ENCODE data around the gene ICAM3.
A peak's percentile ranks its signal among the peaks of the same experiment; 100 is the strongest.
"Not testable (repeated sequence)": the region's sequence is repeated elsewhere in the genome, so short reads cannot be mapped to it uniquely, and the experiment has no call there.

Gene ICAM3, protein sequence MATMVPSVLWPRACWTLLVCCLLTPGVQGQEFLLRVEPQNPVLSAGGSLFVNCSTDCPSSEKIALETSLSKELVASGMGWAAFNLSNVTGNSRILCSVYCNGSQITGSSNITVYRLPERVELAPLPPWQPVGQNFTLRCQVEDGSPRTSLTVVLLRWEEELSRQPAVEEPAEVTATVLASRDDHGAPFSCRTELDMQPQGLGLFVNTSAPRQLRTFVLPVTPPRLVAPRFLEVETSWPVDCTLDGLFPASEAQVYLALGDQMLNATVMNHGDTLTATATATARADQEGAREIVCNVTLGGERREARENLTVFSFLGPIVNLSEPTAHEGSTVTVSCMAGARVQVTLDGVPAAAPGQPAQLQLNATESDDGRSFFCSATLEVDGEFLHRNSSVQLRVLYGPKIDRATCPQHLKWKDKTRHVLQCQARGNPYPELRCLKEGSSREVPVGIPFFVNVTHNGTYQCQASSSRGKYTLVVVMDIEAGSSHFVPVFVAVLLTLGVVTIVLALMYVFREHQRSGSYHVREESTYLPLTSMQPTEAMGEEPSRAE

DNA sequence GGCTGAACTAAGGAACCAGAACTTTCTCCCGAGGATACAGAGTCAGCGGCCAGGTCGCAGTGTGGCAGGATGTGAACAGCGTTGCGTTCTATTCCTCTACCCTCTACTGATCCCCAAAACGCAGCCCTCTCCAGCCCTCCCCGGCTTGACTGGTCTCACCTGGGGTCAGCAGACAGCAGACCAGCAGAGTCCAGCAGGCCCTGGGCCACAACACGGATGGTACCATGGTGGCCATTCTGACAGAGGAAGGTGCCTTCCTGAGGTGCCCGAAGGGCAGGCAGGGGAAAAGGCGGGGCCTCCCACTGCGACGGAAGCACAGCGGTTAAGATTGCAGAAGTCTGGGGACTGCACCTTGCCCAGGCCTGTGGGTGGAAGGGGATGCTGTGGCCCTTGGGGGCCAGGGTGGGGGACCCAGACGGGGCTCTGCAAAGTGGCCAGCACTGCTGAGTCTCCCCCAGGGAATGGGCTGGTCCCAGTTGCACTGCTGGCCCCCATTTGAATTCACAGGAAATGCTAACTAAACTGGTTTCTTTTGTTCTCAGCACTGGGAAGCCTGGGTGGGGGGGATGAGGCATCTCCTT is at the start of gene ICAM3:
Gene ICAM3, minus strand, starts transcription at position 245 of the 581 bp plus-strand sequence. Its CDS starts 10 bp downstream, at position 235.
- no peak for DNase-seq

DNA sequence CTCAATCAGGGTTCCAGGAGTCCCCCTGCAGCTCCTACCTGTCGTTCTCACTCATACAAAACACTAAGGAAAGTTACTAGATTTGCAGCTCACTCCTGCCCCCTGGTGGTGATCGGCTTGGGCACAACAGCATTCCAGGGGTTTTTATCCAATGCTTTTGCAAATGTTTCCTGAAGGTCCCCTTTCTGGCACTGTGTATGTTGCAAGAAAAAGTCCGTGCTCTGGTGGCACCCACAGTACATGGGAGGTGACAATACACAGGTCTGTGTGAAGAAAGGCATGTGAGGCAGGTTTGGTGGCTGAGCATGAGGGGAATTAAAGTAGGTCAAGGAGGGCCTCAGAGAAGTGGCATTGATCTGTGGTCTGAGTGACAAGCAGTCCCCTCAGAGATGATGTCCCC is 49.5 kb upstream of the ICAM3 start:
- DNase-seq, result peak; percentile 82

DNA sequence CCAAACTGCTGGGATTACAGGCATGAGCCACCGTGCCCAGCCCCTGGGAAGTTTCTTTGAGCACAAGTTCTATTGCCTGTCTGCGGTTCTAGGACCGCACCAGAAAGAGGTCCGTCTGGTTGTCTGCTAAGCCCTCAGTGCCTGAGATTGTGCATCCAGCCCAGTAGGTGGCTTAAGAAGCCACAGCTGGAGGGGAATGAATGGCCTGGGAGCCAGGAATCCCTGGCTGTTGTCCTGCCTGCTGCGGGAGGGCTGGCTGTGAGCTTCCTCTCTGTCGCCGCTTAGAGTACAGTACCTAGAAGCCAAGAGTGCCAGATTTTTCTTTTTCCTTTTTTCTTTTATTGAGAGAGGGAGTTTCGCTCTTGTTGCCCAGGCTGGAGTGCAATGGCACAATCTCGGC is 45.2 kb upstream of the ICAM3 start:
- DNase-seq, result no peak

DNA sequence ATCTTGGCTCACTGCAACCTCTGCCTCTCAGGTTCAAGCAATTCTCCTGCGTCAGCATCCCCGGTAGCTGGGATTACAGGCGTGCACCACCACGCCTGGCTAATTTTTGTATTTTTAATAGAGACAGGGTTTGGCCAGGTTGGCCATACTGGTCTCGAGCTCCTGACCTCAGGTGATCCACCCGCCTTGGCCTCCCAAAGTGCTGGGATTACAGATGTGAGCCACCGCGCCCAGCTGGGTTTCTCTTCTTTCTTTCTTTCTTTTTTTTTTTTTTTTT is 43.7 kb upstream of the ICAM3 start:
- not testable (repeated sequence) for DNase-seq

DNA sequence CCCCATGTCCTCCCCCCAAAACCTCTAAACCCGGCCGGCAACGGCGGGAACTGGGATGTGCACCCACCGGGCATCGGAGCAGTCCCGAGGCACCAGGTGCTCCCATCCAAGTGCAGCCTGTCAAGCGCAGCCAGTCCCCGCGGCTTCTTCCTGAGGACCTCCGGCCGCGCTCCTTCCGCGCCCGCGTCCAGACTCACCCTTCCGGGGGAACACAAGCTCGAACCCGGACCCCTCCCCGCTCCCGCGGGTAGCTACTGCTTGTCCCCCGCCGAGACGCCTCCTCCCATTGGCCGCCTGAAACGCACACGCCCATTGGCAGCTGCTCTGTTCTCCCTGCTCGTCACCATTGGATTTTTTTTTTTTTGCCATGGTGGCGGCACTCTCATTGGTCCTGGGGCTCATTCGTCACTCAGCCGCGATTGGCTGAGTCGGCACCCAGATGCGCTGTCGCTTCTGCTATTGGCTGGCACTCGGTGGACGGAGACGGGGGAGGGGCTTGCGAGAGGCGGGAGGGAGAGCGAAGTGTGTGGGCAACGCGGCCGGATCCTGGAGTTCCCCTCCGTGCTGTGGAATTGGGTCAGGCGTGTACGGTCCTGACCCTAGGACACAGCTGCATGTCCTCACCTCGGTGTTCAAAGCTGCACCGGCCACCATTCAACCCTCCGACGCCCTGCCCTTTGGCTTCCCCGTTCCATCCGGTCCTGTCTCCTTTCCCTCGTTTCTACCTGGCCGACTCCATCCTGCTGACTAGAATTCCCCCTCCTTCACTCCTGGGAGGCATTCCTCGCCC is 41.1 kb upstream of the ICAM3 start, which contains the start of gene TYK2:
Gene TYK2, minus strand, starts transcription at position 260 of the 790 bp plus-strand sequence. CDS start 2,166 bp downstream, outside the sequence.
- DNase-seq, result peak; percentile 98

DNA sequence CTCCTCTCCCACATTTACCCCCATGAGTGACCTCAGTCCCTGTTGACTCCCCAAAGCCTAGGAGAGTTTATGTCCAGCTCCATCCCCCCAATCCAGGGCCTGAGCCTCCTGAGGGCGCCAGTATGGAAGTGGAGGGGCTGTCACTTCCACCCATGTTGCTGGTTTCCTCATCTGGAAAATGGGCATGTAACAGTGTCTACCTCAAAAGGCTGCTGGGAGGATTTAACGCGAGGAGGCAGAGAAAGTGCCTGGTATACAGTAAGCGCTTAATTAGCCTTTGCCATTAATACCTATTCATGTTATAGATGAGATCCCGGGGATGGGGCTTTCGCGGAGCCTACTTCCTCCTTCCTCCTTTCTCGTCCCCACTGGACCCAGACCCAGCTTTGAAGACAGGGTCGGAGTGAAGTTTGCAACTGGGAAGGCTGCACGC is 40.5 kb upstream of the ICAM3 start:
- DNase-seq, result peak; percentile 62

DNA sequence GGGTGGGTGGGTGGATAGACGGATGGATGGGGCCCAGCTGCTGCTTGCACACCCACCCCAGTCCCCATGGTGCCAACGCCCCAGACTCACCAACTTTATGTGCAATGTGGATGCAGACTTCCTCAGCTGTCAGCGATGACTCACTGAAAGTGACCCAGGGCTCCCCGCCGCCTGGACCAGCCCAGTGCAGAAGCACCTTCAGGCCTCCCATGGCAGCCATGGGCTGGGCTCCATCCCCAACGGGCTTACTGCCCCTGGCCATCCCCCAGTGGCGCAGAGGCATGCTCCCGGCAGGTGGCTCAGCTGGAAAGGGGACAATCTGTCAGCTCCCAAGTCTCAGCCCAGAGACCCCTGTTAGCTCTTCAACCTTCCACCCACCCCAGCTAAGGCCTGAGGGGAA is 38.7 kb upstream of the ICAM3 start:
- no peak for DNase-seq

DNA sequence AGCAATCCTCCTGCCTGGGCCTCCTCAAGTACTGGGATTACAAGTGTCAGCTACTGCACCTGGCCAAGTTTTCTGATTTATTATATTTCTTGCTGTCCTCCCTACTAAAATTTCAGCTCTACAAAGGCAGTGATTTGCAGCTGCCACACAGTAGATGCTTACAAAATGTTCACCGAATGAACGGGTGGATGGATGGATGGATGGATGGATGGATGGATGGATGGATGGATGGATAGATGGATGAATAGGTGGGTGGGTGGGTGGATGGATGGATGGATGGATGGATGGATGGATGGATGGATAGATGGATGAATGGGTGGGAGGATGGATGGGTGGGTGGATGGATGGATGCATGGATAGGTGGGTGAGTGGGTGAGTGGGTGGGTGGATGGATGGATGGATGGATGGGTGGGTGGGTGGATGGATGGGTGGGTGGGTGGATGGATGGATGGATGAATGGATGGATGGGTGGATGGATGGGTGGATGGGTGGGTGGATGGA is 37.8 kb upstream of the ICAM3 start:
- not testable (repeated sequence) for DNase-seq

DNA sequence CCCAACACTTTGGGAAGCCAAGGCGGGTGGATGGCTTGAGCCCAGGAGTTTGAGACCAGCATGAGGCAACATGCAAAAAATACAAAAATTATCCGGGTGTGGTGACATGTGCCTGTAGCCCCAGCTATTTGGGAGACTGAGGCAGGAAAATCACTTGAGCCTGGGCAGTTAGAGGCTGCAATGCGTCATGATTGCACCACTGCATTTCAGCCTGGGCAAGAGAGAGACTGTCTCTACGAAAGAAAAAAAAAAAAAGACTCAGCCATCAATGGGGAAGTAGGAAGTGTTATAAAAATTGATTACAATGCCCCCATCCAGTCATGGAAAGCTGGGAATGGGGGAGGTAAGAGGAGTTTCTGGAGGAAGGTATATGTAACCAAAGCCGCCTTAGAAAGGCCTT is 35.5 kb upstream of the ICAM3 start:
- DNase-seq, result no peak

DNA sequence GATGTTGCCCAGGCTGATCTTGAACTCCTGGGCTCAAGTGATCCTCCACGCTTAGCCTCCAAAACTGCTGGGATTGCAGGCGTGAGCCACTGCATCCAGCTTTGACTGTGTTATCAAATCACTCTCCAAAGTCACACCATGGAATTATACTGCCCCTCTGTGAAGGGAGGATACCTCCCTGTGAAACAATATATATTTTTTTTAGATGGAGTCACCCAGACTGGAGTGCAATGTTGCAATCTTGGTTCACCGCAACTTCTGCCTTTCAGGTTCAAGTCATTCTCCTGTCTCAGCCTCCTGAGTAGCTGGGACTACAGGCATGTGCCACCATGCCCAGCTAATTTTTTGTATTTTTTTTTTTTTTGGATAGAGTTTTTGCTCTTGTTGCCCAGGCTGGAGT is 33.3 kb upstream of the ICAM3 start:
- DNase-seq, result no peak

DNA sequence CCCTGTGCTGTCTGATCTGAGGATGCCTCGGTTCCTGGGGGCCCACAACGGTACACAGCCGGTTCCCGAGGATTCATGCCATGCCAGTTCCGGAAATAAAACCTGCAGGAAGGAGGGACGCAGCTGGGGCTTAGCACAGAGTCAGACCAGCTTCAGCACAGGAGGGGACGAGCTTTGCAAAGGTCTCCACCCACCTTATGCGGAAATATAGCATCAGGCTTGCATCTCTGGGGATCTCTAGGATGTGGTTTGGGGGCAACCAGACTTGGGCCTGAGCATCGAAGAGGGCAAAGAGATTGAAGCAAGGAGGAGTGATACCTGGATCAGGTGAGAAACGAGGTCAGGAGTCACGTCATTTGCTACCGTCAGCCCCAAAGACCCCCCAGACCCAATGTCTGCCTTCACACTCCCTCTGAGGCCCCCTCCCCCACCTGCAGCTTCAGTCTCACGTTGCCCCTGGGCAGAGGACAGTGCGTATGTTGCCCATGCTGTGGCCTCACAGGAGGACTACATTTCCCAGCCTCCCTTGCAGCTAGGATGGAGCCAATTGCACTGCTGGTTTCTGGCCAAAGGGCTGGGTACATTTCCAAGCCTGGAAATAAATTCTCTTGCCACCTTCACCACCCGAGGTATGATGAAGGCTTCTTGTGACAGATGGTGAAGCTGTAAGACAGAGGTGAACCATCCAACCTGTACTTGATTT is 28.8 kb upstream of the ICAM3 start:
- DNase-seq, result no peak

DNA sequence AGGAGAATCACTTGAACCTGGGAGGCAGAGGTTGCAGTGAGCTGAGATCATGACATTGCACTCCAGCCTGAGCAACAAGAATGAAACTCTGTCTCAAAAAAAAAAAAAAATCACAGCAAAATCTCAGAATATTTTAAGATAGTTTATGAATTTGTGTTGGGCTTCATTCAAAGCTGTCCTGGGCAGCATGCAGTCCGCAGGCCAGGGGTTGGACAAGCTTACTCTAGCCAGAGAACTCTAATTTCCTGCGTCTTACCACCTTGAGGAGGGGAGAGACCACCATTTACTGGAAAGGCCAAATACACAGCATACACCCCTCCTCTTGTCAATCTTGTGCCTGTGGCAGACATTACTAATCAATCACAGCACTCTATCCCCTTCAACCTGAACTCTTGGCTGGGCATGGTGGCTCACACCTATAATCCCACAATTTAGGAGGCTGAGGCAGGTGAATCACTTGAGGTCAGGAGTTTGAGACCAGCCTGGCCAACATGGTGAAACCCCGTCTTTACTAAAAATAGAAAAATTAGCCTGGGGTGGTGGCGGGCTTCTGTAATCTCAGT is 27.6 kb upstream of the ICAM3 start:
- DNase-seq, result not testable (repeated sequence)

DNA sequence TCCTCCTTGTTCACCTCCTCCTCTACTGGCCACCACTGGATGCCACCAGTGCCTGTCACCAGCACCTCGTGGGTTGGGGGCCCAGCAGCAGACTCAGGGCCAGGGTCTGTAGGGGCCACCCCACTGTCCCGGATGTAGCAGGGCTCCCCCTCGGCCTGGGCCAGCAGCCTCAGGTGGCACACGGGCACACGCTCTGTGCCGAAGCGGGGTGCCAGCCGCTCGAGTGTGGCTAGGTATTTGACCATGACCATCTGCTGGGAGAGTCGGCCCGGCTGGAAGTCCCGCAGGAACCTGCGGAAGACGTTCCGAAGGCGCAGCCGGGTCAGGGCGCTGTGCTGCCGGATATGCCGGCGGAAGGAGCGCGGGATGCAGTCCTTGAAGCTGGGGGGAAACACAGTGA is 26.1 kb upstream of the ICAM3 start:
- no peak for DNase-seq

DNA sequence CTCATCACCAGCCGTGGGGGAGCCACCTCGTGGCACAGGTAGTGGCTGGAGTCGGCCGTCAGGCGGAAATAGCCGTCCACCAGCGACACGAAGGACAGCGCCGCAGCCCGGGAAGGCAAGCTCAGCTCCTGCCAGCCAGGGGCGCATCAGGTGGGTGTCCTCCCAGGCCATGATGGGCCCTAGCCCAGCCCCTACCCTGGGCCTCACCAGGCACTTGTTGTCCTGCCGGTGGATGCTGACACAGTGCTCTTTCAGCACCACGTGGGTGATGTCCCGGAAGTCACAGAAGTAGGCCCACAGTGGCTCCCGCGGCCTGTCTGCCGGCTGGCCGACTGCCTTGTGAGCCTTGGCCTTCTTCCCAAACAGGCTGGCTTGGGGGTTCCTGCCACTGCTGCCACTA is 25.2 kb upstream of the ICAM3 start:
- no peak for DNase-seq

DNA sequence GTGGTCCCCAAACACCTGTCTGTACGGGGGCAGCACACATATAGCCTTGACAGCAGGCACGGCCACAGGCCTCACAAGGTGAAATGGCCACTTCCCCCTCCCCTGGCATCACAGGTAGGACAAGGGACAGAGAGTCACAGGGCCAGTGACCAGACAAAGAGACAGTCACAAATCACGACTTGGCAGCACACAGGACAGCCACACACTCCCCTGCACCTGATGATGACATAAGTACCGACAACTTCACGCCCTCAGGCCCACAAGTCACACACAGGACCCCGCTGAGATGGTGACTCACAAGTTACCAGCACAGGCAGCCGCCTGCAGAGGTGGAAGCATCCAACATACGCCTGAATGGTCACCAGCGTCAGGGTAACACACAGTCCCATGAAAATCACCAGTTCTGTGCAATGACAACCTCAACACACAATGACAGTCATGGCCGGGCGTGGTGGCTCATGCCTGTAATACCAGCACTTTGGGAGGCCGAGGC is 24.4 kb upstream of the ICAM3 start:
- DNase-seq, result no peak

DNA sequence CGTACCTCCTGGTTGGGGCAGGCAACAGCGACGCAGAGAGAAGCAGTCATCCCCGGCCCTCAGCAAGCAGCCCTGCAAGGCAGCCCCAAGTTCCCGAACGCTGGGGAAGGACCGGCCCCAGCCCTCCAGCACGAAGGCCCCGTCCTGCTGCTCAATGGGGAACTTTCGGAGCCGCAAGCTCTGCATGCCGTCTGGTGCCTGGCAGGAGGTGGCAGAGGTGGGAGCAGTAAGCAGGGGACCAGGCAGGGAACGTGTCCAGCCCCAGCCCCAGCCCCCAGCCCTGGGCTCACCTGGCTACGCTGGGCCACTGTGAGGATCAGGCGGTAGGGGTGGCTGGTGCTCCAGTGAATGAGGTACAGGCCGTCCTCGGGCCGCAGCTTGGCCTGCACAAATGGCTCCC is 22.8 kb upstream of the ICAM3 start:
- no peak for DNase-seq

DNA sequence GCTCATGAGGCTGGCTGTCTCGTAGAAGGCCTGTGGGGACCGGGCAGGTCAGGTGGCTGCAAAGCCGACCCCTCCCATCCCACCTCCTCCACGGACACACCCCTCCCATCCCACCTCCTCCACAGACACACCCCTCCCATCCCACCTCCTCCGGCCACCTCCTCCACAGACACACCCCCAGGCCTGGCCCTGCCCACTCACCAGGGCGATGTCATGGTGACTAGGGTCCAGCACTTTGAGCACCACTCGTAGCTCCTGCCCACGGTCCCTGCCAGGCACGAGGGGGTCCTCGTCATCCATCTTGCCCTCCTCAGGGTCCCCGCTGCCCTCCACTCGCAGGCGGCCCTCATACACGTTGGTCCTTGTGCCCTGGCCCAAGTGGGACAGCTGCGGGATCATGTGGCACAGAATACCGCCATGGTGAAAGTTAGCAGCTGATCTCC is 22.2 kb upstream of the ICAM3 start:
- no peak for DNase-seq

DNA sequence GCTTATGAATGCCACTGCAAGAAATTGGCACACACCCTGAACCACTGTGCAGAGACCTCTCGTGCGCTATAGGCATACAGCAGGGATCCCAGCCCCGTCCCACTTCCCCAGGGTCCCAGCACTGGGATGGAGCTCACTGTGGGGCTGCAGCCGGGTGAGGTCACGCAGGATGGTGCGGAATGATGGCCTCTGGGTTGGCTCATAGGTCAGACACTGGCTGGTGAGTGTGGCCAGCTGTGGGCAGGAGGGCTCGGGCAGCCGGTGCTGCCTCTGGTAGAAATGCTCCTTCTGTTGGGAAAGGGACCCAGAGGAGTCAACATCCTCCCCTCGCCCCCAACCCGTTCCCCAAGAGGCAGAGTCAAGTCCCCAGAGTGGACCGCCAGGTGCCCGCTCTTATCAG is 17.0 kb upstream of the ICAM3 start:
- no peak for DNase-seq

DNA sequence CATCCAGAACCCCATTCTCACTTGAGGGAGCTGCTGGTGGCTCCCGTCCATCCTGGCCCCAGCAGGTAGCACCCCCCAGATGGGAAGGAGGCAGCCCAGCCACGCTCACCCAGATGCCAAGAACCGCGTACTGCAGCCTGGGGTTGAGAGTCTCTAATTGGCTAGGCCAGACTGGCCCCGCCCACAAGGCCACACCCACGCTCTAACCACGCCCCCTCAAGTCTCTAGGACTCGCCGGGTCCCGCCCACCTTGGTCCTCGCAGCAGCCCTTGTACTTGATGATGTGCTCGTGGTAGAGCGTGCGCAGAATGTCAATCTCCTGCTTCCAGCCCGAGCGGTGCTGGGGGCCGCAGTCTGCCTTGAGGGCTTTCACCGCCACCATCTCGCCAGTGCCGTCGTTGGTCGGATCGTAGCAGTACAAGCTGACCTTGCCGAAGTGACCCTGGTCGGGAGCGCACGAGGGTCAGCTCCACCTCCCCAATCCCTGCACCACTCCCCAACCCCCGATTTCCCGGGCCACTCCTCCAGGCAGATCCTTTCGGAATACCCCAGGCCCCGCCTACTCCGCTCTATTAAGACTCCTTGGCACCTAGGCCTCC is 14.5 kb upstream of the ICAM3 start:
- DNase-seq, result peak; percentile 32

DNA sequence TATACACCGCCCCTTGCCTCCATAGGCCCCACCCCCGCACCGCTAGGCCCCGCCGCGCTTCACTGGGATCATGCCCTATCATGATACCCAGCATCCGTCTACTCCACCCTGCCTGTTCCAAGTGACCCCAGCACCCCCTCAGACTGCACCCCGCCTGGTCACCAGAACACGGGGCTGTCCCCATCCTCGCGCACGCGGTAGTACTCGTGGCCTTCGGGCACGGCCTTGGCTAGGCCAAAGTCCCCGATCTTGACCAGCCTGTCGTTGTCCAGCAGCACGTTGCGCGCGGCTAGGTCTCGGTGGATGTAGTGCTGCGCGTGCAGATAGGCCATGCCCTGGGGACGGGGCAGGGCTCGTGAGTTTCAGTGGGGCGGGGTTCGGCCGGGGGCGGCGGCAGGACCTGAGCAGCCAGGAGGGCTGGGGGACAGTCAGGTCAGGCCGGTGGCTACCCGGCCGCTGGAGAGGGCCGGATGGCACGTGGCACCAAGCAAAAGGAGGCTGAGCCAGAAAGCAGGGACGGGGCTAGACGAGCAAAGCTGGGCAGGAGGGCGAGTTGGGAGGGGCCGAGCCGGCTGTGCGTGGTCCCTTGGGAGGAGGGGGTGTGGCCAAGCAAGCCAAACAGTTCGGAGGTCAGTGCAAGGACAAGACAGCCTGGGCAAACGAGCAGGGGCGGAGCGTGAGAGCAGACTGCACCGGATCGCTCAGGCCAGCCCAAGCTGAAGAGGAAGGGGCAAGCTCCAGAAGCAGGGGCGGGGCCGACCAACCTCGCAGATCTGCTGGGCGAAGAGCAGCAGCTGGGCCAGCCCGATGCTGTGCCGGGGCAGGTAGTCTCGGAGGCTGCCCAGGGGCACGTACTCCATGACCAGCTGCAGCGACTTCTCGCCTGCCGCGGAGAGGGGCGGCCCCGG is 13.6 kb upstream of the ICAM3 start:
- no peak for DNase-seq

DNA sequence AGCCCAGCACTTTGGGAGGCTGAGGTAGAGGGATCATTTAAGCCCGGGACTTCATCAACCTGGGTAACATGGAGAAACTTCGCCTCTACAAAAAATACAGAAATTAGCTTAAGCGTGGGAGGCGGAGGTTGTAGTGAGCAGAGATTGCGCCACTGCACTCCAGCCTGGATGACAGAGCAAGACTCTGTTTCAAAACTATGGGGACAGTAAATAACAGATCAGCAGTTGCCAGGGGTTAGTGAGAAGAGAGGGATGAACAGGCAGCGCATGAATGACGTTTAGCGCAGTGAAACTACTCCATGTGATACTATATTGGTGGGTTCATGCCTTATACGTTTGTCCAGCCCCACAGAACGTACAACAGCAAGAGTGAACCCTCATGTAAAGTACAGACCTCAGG is 7.1 kb upstream of the ICAM3 start:
- DNase-seq, result no peak

All from DMS53 (cell line).